NB4 (cell line): Measurements from ENCODE around the gene GALNTL6.

ENCODE experiments used
- POLR2A ChIP-seq: IDR thresholded peaks from 2 replicates; pipeline ENCODE4 v1.6.1; 2011; ENCODE audit warnings: mild to moderate bottlenecking; ENCODE audit not compliant: insufficient read length; ENCODE audit errors: extremely low read depth
- TF ChIP-seq, protein P1 (sequence below): IDR thresholded peaks from one replicate; pipeline ENCODE4 v1.5.1; 2012; ENCODE audit warnings: low read depth, low read length

DNA sequence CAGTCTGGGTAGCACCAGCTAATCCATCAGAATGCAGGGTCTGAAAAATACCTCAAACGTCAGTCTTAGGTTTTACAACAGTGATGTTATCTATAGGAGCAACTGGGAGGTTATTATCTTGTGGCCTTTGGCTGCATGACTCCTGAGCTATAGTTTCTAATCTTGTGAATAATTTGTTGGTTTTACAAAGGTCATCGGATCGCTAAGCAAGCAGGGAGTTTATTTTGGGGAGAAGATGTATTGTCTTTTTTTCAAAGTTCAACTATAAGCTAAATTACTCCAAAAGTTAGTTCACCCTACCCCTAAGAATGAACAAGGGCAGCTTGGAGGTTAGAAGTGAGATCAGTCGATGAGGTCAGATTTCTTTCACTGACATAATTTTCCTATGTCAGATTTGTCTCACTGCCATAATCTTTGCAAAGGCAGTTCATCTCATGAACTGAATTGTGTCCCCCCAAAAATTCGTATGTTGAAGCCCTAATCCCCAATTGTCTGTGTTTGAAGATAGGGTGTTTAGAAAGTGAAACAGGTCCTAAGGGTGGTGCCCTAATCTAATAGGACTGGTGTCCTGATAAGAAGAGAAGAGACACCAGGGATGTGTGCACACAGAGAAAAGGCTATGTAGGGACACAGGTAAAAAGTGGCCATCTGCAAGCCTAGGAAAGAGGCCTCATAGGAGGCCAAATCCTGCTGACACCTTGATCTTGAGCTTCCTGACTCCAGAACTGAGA, 1179.6 kb downstream of the GALNTL6 start:
- TF ChIP-seq, protein P1, sequence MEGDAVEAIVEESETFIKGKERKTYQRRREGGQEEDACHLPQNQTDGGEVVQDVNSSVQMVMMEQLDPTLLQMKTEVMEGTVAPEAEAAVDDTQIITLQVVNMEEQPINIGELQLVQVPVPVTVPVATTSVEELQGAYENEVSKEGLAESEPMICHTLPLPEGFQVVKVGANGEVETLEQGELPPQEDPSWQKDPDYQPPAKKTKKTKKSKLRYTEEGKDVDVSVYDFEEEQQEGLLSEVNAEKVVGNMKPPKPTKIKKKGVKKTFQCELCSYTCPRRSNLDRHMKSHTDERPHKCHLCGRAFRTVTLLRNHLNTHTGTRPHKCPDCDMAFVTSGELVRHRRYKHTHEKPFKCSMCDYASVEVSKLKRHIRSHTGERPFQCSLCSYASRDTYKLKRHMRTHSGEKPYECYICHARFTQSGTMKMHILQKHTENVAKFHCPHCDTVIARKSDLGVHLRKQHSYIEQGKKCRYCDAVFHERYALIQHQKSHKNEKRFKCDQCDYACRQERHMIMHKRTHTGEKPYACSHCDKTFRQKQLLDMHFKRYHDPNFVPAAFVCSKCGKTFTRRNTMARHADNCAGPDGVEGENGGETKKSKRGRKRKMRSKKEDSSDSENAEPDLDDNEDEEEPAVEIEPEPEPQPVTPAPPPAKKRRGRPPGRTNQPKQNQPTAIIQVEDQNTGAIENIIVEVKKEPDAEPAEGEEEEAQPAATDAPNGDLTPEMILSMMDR: no peak
- no peak for TF ChIP-seq POLR2A
